Activated gamma-delta T cell treated with anti-CD3 and anti-CD28 coated beads, Interleukin-2, amount 50 U/mL, for 16 hours (primary cell): ENCODE results near the gene MYZAP.

Source experiments
- DNase-seq: peaks from one replicate; pipeline ENCODE4 v3.0.0-alpha.2; 2020; ENCODE audit warnings: low read depth

MYZAP gene

DNA sequence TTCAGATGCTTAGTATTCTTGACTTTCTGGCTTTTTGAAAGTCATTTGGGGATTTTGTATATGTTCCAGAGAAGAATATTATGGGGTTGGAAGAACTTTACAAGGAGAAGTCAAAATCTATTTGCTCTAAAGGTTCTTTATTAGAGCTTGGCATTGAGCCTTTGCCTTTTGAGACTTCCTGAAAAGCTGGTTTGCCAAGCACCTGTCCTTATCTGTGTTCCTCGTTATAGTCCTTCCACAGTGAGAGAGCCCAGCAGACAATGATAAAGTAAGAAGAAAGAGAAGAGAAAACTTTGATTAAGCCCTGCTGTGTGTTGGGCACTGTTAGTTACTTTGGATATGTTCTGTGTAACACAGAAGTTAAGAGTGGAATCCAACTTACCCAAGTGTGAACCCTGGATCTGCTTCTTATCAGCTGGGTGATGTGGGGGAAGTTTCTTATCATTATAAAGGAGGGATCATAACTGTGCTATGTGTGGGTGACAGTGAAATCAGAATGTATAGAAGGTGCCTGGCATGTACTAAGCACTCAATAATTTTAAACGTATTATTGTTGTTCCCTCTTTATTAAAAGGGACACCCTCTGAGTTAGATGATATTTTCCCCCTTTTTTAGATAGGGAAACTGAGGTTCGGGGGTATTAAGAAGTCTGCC is 70.5 kb downstream of the MYZAP start:
- DNase-seq = no peak

- DNase-seq = no peak
Measured at GRCh38 chr15:57662802-57663201, 71.1 kb downstream of the MYZAP start.

GRCh38 chr15:57663262-57663661 is 71.6 kb downstream of the MYZAP start:
- no peak for DNase-seq

GRCh38 chr15:57665194-57665593 is 73.5 kb downstream of the MYZAP start:
- no peak for DNase-seq

DNA sequence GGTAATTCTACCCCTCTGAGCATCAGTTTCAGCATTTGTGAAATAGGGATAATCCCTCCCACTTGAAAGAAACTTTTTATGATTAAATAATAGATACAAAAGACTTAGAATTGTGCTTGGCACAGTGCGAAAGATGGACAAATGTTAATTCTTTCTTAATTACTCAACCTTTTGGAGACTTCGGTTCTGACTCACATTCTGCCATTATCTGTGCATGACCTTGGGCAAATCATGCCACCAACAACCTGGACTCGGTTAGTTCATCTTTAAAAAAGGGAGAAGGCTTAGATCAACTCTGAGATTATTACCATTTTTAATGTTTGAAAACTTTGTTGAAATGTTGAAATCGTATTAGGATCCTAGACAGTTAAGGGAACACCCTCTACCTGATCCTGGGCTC is 74.2 kb downstream of the MYZAP start:
- DNase-seq = no peak

GRCh38 chr15:57667171-57667849 is 75.6 kb downstream of the MYZAP start:
- no peak for DNase-seq

- no peak for DNase-seq
Measured at GRCh38 chr15:57668016-57668415, 76.3 kb downstream of the MYZAP start.

GRCh38 chr15:57671636-57672035 is 79.9 kb downstream of the MYZAP start:
- DNase-seq = no peak

DNA sequence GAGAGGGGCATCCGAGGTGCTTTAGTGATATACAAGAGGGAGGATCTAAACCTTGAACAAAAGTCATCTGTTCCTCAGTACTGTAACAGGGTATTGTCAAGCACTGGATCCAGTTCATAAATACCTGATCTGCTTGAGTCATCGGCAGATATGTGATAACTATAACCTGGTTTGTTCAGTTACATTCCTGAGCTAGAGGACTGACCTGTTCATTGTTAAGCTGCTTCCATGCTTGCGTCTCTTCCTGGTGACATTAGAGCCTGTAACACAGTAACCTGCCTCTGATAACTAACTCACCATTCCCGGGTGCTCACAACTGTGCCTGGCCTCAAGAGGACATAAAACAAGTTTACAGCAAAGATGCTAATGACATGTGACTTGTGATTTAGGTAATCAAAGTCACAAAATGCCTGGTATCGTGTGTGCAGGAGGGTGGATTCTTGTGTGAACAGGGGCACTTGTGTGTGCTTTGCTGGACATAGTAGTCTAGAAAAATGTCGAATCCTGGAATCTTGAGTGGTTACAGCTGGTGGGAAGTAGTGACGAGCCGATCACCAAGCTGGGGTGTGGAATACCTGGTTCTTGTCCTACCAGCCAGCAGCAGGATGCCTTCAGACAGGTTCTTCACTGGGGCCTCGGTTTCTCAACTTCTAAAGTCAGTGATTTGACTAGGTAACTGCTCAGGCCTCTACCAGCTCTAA is 83.9 kb downstream of the MYZAP start:
- DNase-seq = no peak

- DNase-seq = no peak
Measured at GRCh38 chr15:57676585-57676984, 84.9 kb downstream of the MYZAP start.

GRCh38 chr15:57677204-57677603 is 85.5 kb downstream of the MYZAP start:
- no peak for DNase-seq

DNA sequence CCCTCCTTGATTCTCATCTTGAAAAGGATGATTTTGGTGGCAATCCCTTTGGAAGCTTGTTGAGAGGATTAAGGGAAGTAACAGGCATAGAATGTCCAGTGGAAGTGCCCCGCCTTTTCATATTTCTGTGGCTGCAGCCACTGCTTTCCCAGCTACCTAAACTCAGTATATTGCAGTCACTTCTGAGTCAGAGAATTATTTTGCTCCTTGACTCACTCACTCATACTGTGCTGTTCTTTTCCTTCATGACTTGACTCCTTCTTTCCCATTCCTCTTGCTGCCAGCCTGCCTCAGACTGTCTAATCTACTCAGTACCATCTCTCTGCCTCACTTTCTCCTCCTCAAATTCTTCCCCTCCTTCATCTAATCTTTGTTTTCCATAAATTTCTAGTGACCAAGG is 88.3 kb downstream of the MYZAP start:
- DNase-seq = no peak

GRCh38 chr15:57681011-57681410 is 89.3 kb downstream of the MYZAP start:
- DNase-seq = no peak

DNA sequence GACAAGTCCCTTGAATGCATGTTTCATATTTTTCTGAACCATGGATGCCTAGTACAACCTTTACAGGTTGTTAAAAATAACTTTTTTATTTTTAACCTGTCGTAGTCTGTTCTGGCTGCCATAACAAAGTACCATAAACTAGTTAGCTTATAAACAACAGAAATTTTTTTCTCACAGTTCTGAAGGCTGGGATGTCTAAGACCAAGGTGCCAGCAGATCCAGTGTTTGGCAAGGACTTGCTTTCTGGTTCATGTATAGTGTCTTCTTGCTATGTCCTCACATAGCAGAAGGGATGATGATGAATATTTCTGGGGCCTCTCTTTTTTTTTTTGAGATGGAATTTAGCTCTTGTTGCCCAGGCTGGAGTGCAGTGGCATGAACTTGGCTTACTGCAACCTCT is 91.8 kb downstream of the MYZAP start:
- DNase-seq = no peak

GRCh38 chr15:57684491-57685151 is 92.9 kb downstream of the MYZAP start:
- DNase-seq = no peak

GRCh38 chr15:57685306-57686095 is 93.8 kb downstream of the MYZAP start:
- no peak for DNase-seq

GRCh38 chr15:57686657-57687056 is 95.0 kb downstream of the MYZAP start:
- no peak for DNase-seq

DNA sequence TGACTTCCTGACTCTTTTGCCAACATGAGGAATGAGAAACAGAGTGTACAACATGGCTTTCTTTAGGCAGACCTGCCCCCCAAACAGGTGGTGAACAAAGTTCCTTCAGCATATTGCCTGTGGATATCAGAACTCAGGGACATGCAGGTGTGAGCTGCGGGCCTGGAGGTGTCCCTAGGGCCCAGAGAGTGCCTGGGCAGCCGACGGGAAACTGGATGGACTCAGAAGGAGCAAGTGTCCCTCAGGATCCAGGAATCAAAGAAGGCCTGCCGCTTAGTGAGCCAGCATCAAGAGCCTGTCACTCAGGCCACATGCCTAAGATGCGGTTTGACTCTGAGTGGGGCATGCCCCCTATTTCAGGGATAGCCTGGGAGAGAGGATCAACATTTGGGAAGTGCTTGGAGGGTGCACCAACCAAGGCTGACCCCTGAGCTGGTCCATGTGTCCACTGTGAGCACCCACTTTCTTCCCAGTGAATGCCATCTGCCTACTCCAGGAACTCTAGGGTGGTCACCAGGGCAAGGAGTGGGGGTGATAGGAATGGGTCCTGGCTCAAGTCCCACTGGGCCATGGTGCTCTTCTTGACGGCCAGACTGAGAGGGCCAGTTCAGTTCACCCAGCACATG is 98.8 kb downstream of the MYZAP start:
- no peak for DNase-seq

- DNase-seq = no peak
Measured at GRCh38 chr15:57691082-57691481, 99.4 kb downstream of the MYZAP start.

DNA sequence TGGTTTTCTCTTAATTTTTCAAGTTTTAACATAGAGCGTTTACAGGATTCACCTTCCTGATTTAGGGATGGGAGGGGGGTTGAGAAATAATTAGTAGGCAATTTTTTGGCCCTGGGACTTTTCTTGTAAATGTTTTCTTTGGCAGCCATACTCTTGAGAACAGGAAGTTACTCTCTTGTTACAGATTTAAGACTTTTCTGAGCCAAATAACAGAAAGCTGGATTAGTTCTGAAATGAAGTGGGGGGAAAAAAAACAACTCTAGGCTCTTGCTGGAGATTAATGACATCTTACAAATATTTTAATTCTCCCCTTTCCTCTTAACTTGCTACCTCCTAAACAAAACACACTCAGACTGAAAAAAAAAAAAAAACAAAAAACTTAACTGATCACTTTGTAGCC is 101.0 kb downstream of the MYZAP start:
- DNase-seq = no peak

DNA sequence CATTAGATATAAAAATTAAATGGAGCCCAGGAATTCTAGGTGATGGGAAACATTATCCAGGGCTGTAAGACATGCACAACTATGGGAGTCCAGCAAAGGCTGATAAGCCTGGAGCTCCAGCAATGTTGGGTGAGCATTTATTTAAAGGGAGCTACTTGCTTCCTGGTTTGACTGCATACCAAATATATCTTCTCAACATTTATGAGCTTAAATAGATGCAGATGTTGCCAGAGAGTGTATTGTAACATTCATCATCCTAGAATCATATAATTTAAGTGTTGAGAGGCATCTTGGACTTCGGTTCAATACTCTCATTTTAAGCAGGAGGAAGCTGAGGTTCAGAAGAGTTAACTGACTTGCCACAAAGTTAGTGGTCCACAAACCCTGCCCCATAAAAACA is 102.6 kb downstream of the MYZAP start:
- no peak for DNase-seq

DNA sequence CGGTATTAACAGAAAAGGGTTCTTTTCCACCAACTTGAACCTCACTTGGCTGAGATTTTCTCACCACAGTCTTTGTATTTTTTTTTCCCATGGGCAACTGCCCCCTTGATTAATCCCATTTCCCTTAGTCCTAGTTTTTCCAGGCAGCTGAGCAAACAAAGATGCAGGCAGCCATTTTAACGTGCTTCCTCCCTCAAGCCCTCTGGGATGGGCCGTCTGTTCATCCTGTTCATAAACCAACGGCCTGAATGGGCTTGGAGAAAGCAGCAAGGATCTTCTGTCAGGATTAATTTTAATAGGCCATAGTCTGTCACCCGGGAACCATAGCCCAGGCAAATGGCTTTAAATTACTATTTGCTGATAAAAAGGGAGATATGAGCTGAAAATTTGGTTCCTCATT is 104.4 kb downstream of the MYZAP start:
- DNase-seq = no peak
